Endothelial cell of umbilical vein (primary cell): ENCODE measurements around the gene KY. TPM values are rescaled to one million over a fixed set of nuclear protein-coding genes. Genes with fewer than 3 reads are reported as not detected.

Experiments
- BruUV-seq: library from RNA; stranded (reverse); fragments of 400-500 nt; replicated peaks from 2 replicates; lab custom pipeline; 2021; lab: Mats Ljungman, UMichigan
- CTCF ChIA-PET: fragments of 300-600, 350-600 bp; sonication (Branson Sonifier 250); formaldehyde crosslinking; loops from one replicate; lab custom pipeline; 2021; ENCODE audit warnings: antibody characterized with exemption, inconsistent platforms; lab: Charles Lee
- POLR2A ChIA-PET: fragments of 300-600, 350-600 bp; sonication (Branson Sonifier 250); formaldehyde crosslinking; loops from one replicate; lab custom pipeline; 2021; ENCODE audit warnings: antibody characterized with exemption, inconsistent platforms; lab: Charles Lee
- DNase-seq: peaks from one replicate; pipeline ENCODE4 v3.0.0-alpha.2; 2011; ENCODE audit warnings: low read depth, low spot score
- FAIRE-seq: peaks from 2 replicates; lab custom pipeline; 2011; peaks lifted over from hg19 to GRCh38; lab: Jason Lieb, UNC
- H2AFZ ChIP-seq: 2 replicates; pipeline ENCODE4 v1.6.0; 2012; ENCODE audit warnings: low read depth, low read length, control low read depth, inconsistent platforms
- H3K27ac ChIP-seq: 2 replicates; pipeline ENCODE4 v1.5.1; 2011; ENCODE audit warnings: low read depth, mild to moderate bottlenecking, control low read depth, low read length, moderate library complexity; ENCODE audit not compliant: insufficient read depth
- H3K27me3 ChIP-seq, 2 experiments: 2 replicates each; pipeline versions ENCODE4 v1.6.0 to v1.6.1; 2011; ENCODE audit warnings: low read length in 2 of 2, mixed read lengths in 1 of 2; ENCODE audit not compliant: control insufficient read depth in 2 of 2, insufficient read depth in 2 of 2
- H3K36me3 ChIP-seq, 2 experiments: 2 replicates in 1 of 2; 3 replicates in 1 of 2; pipeline ENCODE4 v1.5.1; 2011; ENCODE audit warnings: low read length in 2 of 2, mild to moderate bottlenecking in 1 of 2, moderate library complexity in 1 of 2; ENCODE audit not compliant: control insufficient read depth in 2 of 2, insufficient read depth in 2 of 2; ENCODE audit errors: extremely low read depth in 1 of 2
- H3K4me1 ChIP-seq: 3 replicates; pipeline ENCODE4 v1.5.1; 2011; ENCODE audit warnings: mild to moderate bottlenecking, low read length; ENCODE audit not compliant: control insufficient read depth, insufficient read depth; ENCODE audit errors: extremely low read depth
- H3K4me2 ChIP-seq: 2 replicates; pipeline ENCODE4 v1.6.1; 2011; ENCODE audit warnings: low read length, control low read depth, mixed read lengths; ENCODE audit not compliant: insufficient read depth
- H3K4me3 ChIP-seq, 3 experiments: fragments of 200-600 bp in 1 of 3; sonication (generic), shearing (Covaris generic) in 1 of 3; replicated peaks in 1 of 3; 2 replicates each; pipeline ENCODE4 v1.5.1; 2011 to 2016; ENCODE audit warnings: control low read depth in 3 of 3, low read length in 3 of 3, mild to moderate bottlenecking in 2 of 3, inconsistent platforms in 1 of 3, low read depth in 1 of 3, moderate library complexity in 1 of 3; ENCODE audit not compliant: insufficient read depth in 1 of 3
- H3K79me2 ChIP-seq: 2 replicates; pipeline ENCODE4 v1.6.0; 2012; ENCODE audit warnings: low read length, inconsistent platforms; ENCODE audit not compliant: control insufficient read depth, insufficient read depth
- H3K9ac ChIP-seq: replicated peaks from 2 replicates; pipeline ENCODE3; 2011; ENCODE audit warnings: low read length, control low read depth; ENCODE audit not compliant: insufficient read depth; ENCODE audit errors: extremely low read depth
- H3K9me1 ChIP-seq: replicated peaks from 3 replicates; pipeline ENCODE4 v1.6.0; 2011; ENCODE audit warnings: mild to moderate bottlenecking, low read length; ENCODE audit not compliant: control insufficient read depth, insufficient read depth; ENCODE audit errors: extremely low read depth
- H3K9me3 ChIP-seq: replicated peaks from 2 replicates; pipeline ENCODE4 v1.5.1; 2012; ENCODE audit warnings: low read length, inconsistent platforms; ENCODE audit not compliant: control insufficient read depth, insufficient read depth
- H4K20me1 ChIP-seq: replicated peaks from 2 replicates; pipeline ENCODE3; 2011; ENCODE audit warnings: mild to moderate bottlenecking, low read length; ENCODE audit not compliant: control insufficient read depth, insufficient read depth; ENCODE audit errors: extremely low read depth
- CTCF ChIP-seq, 2 donors: IDR thresholded peaks; 1 replicate in 1 of 2; 2 replicates in 1 of 2; pipeline ENCODE4 v1.5.1; 2011; ENCODE audit warnings: low read length in 2 of 2, mild to moderate bottlenecking in 2 of 2, moderate library complexity in 2 of 2, control low read depth in 1 of 2, inconsistent platforms in 1 of 2, low read depth in 1 of 2; ENCODE audit not compliant: insufficient read depth in 1 of 2; ENCODE audit errors: extremely low read depth in 1 of 2
- EZH2 ChIP-seq: IDR thresholded peaks from 2 replicates; pipeline ENCODE4 v1.6.1; 2012; ENCODE audit warnings: borderline replicate concordance, low read depth, mild to moderate bottlenecking, moderate library complexity, low read length, inconsistent platforms; ENCODE audit not compliant: severe bottlenecking
- FOS ChIP-seq: IDR thresholded peaks from 2 replicates; pipeline ENCODE4 v1.6.1; 2011; ENCODE audit warnings: mild to moderate bottlenecking, low read length, moderate library complexity, borderline replicate concordance; ENCODE audit not compliant: insufficient read depth
- GATA2 ChIP-seq: IDR thresholded peaks from 2 replicates; pipeline ENCODE4 v1.7.0; 2011; ENCODE audit warnings: low read depth, mild to moderate bottlenecking, moderate library complexity, mixed read lengths, low read length; ENCODE audit not compliant: insufficient read length, insufficient read depth
- JUN ChIP-seq: IDR thresholded peaks from 2 replicates; pipeline ENCODE4 v1.6.1; 2011; ENCODE audit warnings: borderline replicate concordance, low read depth; ENCODE audit not compliant: insufficient read length, insufficient read depth
- MAX ChIP-seq: IDR thresholded peaks from 2 replicates; pipeline ENCODE4 v1.6.1; 2011; ENCODE audit not compliant: insufficient read depth, insufficient read length
- MYC ChIP-seq: IDR thresholded peaks from one replicate; pipeline ENCODE4 v1.6.1; 2011; ENCODE audit warnings: mild to moderate bottlenecking, low read depth, low read length
- POLR2A ChIP-seq: IDR thresholded peaks from 2 replicates; pipeline ENCODE4 v1.6.1; 2012; ENCODE audit warnings: low read depth, mild to moderate bottlenecking, control low read depth, low read length
- POLR2AphosphoS5 ChIP-seq: IDR thresholded peaks from 2 replicates; pipeline ENCODE4 v1.6.1; 2012; ENCODE audit warnings: low read depth, mild to moderate bottlenecking, control low read depth, low read length, moderate library complexity; ENCODE audit not compliant: insufficient read depth
- dilution Hi-C: fragments of 300-500 bp; cut with MboI; formaldehyde crosslinking; loops from one replicate; pipeline ENCODE4 v1.15.0; 2019; ENCODE audit warnings: low sequenced_read_pairs; ENCODE audit not compliant: extremely low pct_ligation_motif_present
- intact Hi-C: fragments of 100-400 bp; cut with micrococcal nuclease; formaldehyde crosslinking; loops from one replicate; pipeline ENCODE4 v1.10.0; 2022
- polyA plus RNA-seq, 4 experiments: library from polyadenylated mRNA; depleted of rRNA in 3 of 4; stranded (reverse) in 3 of 4; unstranded in 1 of 4; fragments of >200 nt; gene quantifications; 2 replicates each; pipeline versions ENCODE4 v1.2.1 to v1.2.3, GENCODE V29; 2011 to 2012; ENCODE audit warnings: missing spikeins in 1 of 4
- total RNA-seq: library from RNA; stranded (reverse); gene quantifications from 2 replicates; pipeline ENCODE4 v1.2.3, GENCODE V29; 2021

The KY gene
- total and polyA plus RNA-seq, 2 donors (not counting 3 experiments of a cell fraction or from before 2014, with no cell fraction given), result not detected

DNA sequence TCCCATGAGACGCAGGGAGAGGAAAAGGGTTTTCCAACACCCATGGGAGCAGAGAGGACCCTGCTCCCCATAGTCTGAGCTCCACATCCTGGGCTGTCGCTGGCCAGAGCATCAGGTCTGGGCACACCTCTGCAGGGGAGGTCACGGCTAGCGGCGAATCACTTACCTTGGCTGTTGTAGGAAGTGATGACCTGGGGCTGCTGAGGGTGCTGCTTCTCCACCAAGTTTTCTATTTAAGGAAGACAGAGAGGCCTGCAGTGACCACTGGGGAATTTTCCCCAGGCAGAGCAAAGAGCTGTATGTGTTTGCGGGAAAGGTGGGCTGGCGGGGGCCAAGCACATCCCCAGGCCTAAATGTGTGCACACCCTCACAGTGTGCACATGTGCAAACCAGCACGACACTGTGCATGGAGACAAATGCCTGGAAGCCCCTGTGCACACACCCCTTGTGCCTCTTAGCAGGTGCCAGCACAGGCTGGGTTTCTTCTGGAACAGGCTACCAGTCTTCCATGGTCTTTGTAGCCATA, 7.6 kb downstream of the KY start:
- ChIA-PET POLR2A (no interaction called here), CTCF (interaction anchor here (1.0 to 1.5 kb wide), 2 partner anchors 29 to 42 kb away, joined by 3 to 4 read pairs; no protein-coding TSS in a partner anchor)
- H3K27me3 ChIP-seq, result no peaks in the 10 kb centered on the region
- H3K36me3 ChIP-seq, result no peaks in the 10 kb centered on the region
- H3K9me1 ChIP-seq, result no peaks in the 10 kb centered on the region
- intact Hi-C loops, result no loop called here
- DNase-seq (no peak), FAIRE-seq (no peak)
- dilution Hi-C loops, result no loop called here
- H2AFZ ChIP-seq, result no peak overlapping the region
- no peaks in the 10 kb centered on the region for H3K9me3 ChIP-seq
- no peak overlapping the region for H3K4me2 ChIP-seq
- H4K20me1 ChIP-seq, result no peaks in the 10 kb centered on the region
- H3K79me2 ChIP-seq, result no peaks in the 10 kb centered on the region
- no peak overlapping the region for H3K27ac ChIP-seq
- TF ChIP-seq FOS, result no peak
- TF ChIP-seq EZH2, result no peak
- TF ChIP-seq JUN, result no peak
- TF ChIP-seq GATA2, result no peak
- no peak for TF ChIP-seq POLR2A
- TF ChIP-seq MAX, result no peak
- no peak for TF ChIP-seq MYC
- no peak for TF ChIP-seq POLR2AphosphoS5
- no peak for TF ChIP-seq CTCF (IDR thresholded peaks at IDR 0.05; ENCODE audit: extremely low read depth in 1 of 2, insufficient read depth in 1 of 2, low read depth in 1 of 2, low read length in 2 of 2)
- H3K9ac ChIP-seq, result no peak overlapping the region
- no TSS peak for BruUV-seq
- H3K4me1 ChIP-seq, result no peaks in the 10 kb centered on the region
- H3K4me3 ChIP-seq, result no peak overlapping the region
